Stimulated activated naive B cell treated with anti-CD40 and anti-IgM and Interleukin-4, amounts not matched to agents 10 μg/mL and 1 μg/mL and 100 μg/mL, for 72 hours (primary cell): ENCODE results near the gene OR5C1.
"Not testable (repeated sequence)": the region's sequence is repeated elsewhere in the genome, so short reads cannot be mapped to it uniquely, and the experiment has no call there.

Source experiments
- ATAC-seq, 2 donors: fragments of 150-1000 bp; cut with Tn5 transposase; replicated peaks; 2 replicates each; pipeline ENCODE4 v1.10.0; 2021; ENCODE audit warnings: moderate library complexity in 1 of 2
- DNase-seq: peaks from one replicate; pipeline ENCODE4 v3.0.0; 2021
- H3K27ac Mint-ChIP-seq: one replicate; pipeline ENCODE4 v1.8.0; 2022; ENCODE audit warnings: mild to moderate bottlenecking, mixed read lengths
- H3K27me3 Mint-ChIP-seq, 2 donors: one replicate each; pipeline ENCODE4 v1.8.0; 2022; ENCODE audit warnings: mixed read lengths in 2 of 2
- H3K36me3 Mint-ChIP-seq, 2 donors: one replicate each; pipeline ENCODE4 v1.8.0; 2022; ENCODE audit warnings: mixed read lengths in 2 of 2, mild to moderate bottlenecking in 1 of 2
- H3K4me1 Mint-ChIP-seq, 2 donors: one replicate each; pipeline ENCODE4 v1.8.0; 2022; ENCODE audit warnings: mixed read lengths in 2 of 2, mild to moderate bottlenecking in 1 of 2
- H3K4me3 Mint-ChIP-seq, 2 donors: one replicate each; pipeline ENCODE4 v1.8.0; 2022; ENCODE audit warnings: mild to moderate bottlenecking in 2 of 2, mixed read lengths in 2 of 2, moderate library complexity in 1 of 2
- H3K9me3 Mint-ChIP-seq, 2 donors: one replicate each; pipeline ENCODE4 v1.8.0; 2022; ENCODE audit warnings: mixed read lengths in 2 of 2, mild to moderate bottlenecking in 1 of 2

Gene OR5C1

GRCh38 chr9:122821278-122821943 is 32.7 kb downstream of the OR5C1 start:
- Mint-ChIP-seq H3K9me3 (no peaks in the 10 kb centered on the region), H3K27ac (peak overlapping the region; percentile 74), H3K36me3 (peaks cover 12 to 36% of the 10 kb centered on the region in 2 donors), H3K4me1 (peaks cover 14 to 33% of the 10 kb centered on the region in 2 donors), H3K4me3 (no peak overlapping the region), H3K27me3 (no peaks in the 10 kb centered on the region)
- ATAC-seq (peak; percentile 50 to 51), DNase-seq (no peak)

- no peak overlapping the region for H3K4me3 Mint-ChIP-seq
- peaks cover 11 to 32% of the 10 kb centered on the region in 2 donors for H3K36me3 Mint-ChIP-seq
- no peaks in the 10 kb centered on the region for H3K27me3 Mint-ChIP-seq
- H3K4me1 Mint-ChIP-seq: peaks cover 18 to 34% of the 10 kb centered on the region in 2 donors
- ATAC-seq (no peak), DNase-seq (no peak)
- no peaks in the 10 kb centered on the region for H3K9me3 Mint-ChIP-seq
- no peak overlapping the region for H3K27ac Mint-ChIP-seq
Measured at GRCh38 chr9:122822056-122822455, 33.3 kb downstream of the OR5C1 start.

- no peak for DNase-seq
- H3K27ac Mint-ChIP-seq: peak overlapping the region; percentile 47
- H3K27me3 Mint-ChIP-seq: no peaks in the 10 kb centered on the region
- H3K9me3 Mint-ChIP-seq: no peaks in the 10 kb centered on the region
- peaks cover 8 to 32% of the 10 kb centered on the region in 2 donors for H3K36me3 Mint-ChIP-seq
- ATAC-seq: no peak
- H3K4me3 Mint-ChIP-seq: no peak overlapping the region
- H3K4me1 Mint-ChIP-seq: peaks cover 21 to 43% of the 10 kb centered on the region in 2 donors
Measured at GRCh38 chr9:122822938-122823337, 34.2 kb downstream of the OR5C1 start.

GRCh38 chr9:122827761-122828093 is 39.0 kb downstream of the OR5C1 start:
- Mint-ChIP-seq H3K27me3 (no peaks in the 10 kb centered on the region), H3K4me3 (peak overlapping the region; percentile 92 to 99), H3K9me3 (no peaks in the 10 kb centered on the region), H3K36me3 (peaks cover 4 to 12% of the 10 kb centered on the region in 2 donors), H3K27ac (peak overlapping the region; percentile 96), H3K4me1 (peaks cover 13 to 30% of the 10 kb centered on the region in 2 donors)
- ATAC-seq (peak; percentile 17 to 20), DNase-seq (no peak)

GRCh38 chr9:122828965-122829284 is 40.2 kb downstream of the OR5C1 start:
- not testable (repeated sequence) for ATAC-seq, H3K27me3 Mint-ChIP-seq, H3K9me3 Mint-ChIP-seq, DNase-seq, H3K36me3 Mint-ChIP-seq
- Mint-ChIP-seq H3K27ac (peak overlapping the region; percentile 96), H3K4me3 (peak overlapping the region; percentile 92 to 99), H3K4me1 (peaks cover 9 to 25% of the 10 kb centered on the region in 2 donors)

- no peaks in the 10 kb centered on the region for H3K36me3 Mint-ChIP-seq
- ATAC-seq: no peak
- DNase-seq: no peak
- H3K4me1 Mint-ChIP-seq: peaks cover 11 to 17% of the 10 kb centered on the region in 2 donors
- H3K27me3 Mint-ChIP-seq: no peaks in the 10 kb centered on the region
- H3K4me3 Mint-ChIP-seq: no peak overlapping the region
- H3K27ac Mint-ChIP-seq: no peak overlapping the region
- H3K9me3 Mint-ChIP-seq: no peaks in the 10 kb centered on the region
Measured at GRCh38 chr9:122832194-122832593, 43.5 kb downstream of the OR5C1 start.

- H3K4me1 Mint-ChIP-seq: peaks cover 8 to 10% of the 10 kb centered on the region in 2 donors
- ATAC-seq (peak; percentile 27 to 39), DNase-seq (no peak)
- peak overlapping the region; percentile 29 to 42 for H3K4me3 Mint-ChIP-seq
- peak overlapping the region; percentile 37 for H3K27ac Mint-ChIP-seq
- no peaks in the 10 kb centered on the region for H3K36me3 Mint-ChIP-seq
- H3K9me3 Mint-ChIP-seq: peaks cover 0 to 4% of the 10 kb centered on the region in 2 donors
- H3K27me3 Mint-ChIP-seq: no peaks in the 10 kb centered on the region
Measured at GRCh38 chr9:122835313-122835731, 46.6 kb downstream of the OR5C1 start.

GRCh38 chr9:122837266-122837850 is 48.6 kb downstream of the OR5C1 start:
- Mint-ChIP-seq H3K4me3 (no peak overlapping the region), H3K9me3 (peaks cover 0 to 4% of the 10 kb centered on the region in 2 donors), H3K4me1 (peaks cover 8 to 10% of the 10 kb centered on the region in 2 donors), H3K27ac (no peak overlapping the region), H3K27me3 (no peaks in the 10 kb centered on the region), H3K36me3 (no peaks in the 10 kb centered on the region)
- no peak for ATAC-seq
- DNase-seq: no peak

- not testable (repeated sequence) for H3K4me1 Mint-ChIP-seq, H3K36me3 Mint-ChIP-seq, H3K9me3 Mint-ChIP-seq, DNase-seq, H3K27me3 Mint-ChIP-seq, H3K4me3 Mint-ChIP-seq, ATAC-seq, H3K27ac Mint-ChIP-seq
Measured at GRCh38 chr9:122838441-122838840, 49.7 kb downstream of the OR5C1 start.
